ENCODE results near the gene RFT1. TPM values are rescaled to one million over a fixed set of nuclear protein-coding genes. Genes with fewer than 3 reads are reported as not detected.

RFT1 gene
- total RNA-seq, 1 experiment from 2014 or later: 26.3 TPM

- Mint-ChIP-seq H3K4me3 (no peak overlapping the region), H3K27ac (peak overlapping the region; percentile 63; the same call in 1 of the 2 replicates), H3K4me1 (peaks cover 41% of the 10 kb centered on the region), H3K36me3 (no peaks in the 10 kb centered on the region), H3K9me3 (no peaks in the 10 kb centered on the region), H3K27me3 (ENCODE audit: low read depth) (peaks cover 9% of the 10 kb centered on the region)
- peak; percentile 39 for DNase-seq (ENCODE audit: low spot score)
- TF ChIP-seq ZNF121 (CRISPR knock-in tag; IDR thresholded peaks at IDR 0.05) (no peak), JAZF1 (CRISPR knock-in tag; IDR thresholded peaks at IDR 0.05) (no peak), USF2 (CRISPR knock-in tag; IDR thresholded peaks at IDR 0.05) (no peak), ZNF138 (CRISPR knock-in tag; conservative IDR thresholded peaks at IDR 0.05) (no peak), ZNF281 (CRISPR knock-in tag; IDR thresholded peaks at IDR 0.05) (no peak), NR2C2 (CRISPR knock-in tag; IDR thresholded peaks at IDR 0.05) (no peak), SMAD4 (CRISPR knock-in tag; IDR thresholded peaks at IDR 0.05) (no peak), IRF1 (CRISPR knock-in tag; IDR thresholded peaks at IDR 0.05) (no peak), JUN (CRISPR knock-in tag; IDR thresholded peaks at IDR 0.05) (no peak)
- ChIA-PET POLR2A (no interaction called here), CTCF (interaction anchor here (0.6 to 3.9 kb wide), 6 partner anchors 9 to 56 kb away, joined by 3 to 17 read pairs (median 5); no protein-coding TSS in a partner anchor)
- no peak; the same call in 1 of the 2 replicates for ATAC-seq
These were observed 34.7 kb upstream of the RFT1 start for GRCh38 chr3:53164911-53165310.

- POLR2A ChIA-PET: no interaction called here
- H3K36me3 Mint-ChIP-seq: no peaks in the 10 kb centered on the region
- CTCF ChIA-PET: interaction anchor here (1.0 to 3.9 kb wide), 4 partner anchors 22 to 53 kb away, joined by 3 to 17 read pairs (median 8); no protein-coding TSS in a partner anchor
- H3K4me3 Mint-ChIP-seq: peak overlapping the region; percentile 76; the same call in 1 of the 2 replicates
- no peak for ATAC-seq
- no peak overlapping the region for H3K27ac Mint-ChIP-seq
- H3K4me1 Mint-ChIP-seq: peaks cover 44% of the 10 kb centered on the region
- H3K9me3 Mint-ChIP-seq: no peaks in the 10 kb centered on the region
- peaks cover 15% of the 10 kb centered on the region for H3K27me3 Mint-ChIP-seq (ENCODE audit: low read depth)
- DNase-seq (ENCODE audit: low spot score): no peak
- TF ChIP-seq AFF4 (CRISPR knock-in tag; IDR thresholded peaks at IDR 0.05; ENCODE audit: borderline replicate concordance) (no peak), ZBTB21 (CRISPR knock-in tag; IDR thresholded peaks at IDR 0.05; ENCODE audit: borderline replicate concordance) (no peak), MYBL2 (CRISPR knock-in tag; IDR thresholded peaks at IDR 0.05) (no peak), RORB (CRISPR knock-in tag; IDR thresholded peaks at IDR 0.05) (no peak), GTF2I (CRISPR knock-in tag; conservative IDR thresholded peaks at IDR 0.05) (no peak), SOX15 (CRISPR knock-in tag; IDR thresholded peaks at IDR 0.05) (no peak), SMAD3 (CRISPR knock-in tag; IDR thresholded peaks at IDR 0.05; ENCODE audit: borderline replicate concordance) (no peak), PREB (CRISPR knock-in tag; IDR thresholded peaks at IDR 0.05; ENCODE audit: borderline replicate concordance) (no peak), NR2C2 (CRISPR knock-in tag; IDR thresholded peaks at IDR 0.05) (no peak), ARID4B (CRISPR knock-in tag; IDR thresholded peaks at IDR 0.05; ENCODE audit: borderline replicate concordance) (no peak)
These were observed 33.5 kb upstream of the RFT1 start for GRCh38 chr3:53163444-53164387.

Data from WTC11 (cell line).